ENCODE measurements around the gene DSN1.

GRCh38 chr20:36793294-36794115 lies 19.9 kb upstream of the DSN1 start:
- no peak for TF ChIP-seq POLR2AphosphoS5 (IDR thresholded peaks at IDR 0.05; ENCODE audit: low read depth)
- no peak for TF ChIP-seq JUNB (IDR thresholded peaks at IDR 0.05; ENCODE audit: unreplicated experiment)
- TF ChIP-seq CTCF (conservative IDR thresholded peaks at IDR 0.05; ENCODE audit: low read depth in 2 of 2) = no peak
- no peak for TF ChIP-seq EZH2 (IDR thresholded peaks at IDR 0.05; ENCODE audit: low read depth, unreplicated experiment)
- TF ChIP-seq ETS1 (IDR thresholded peaks at IDR 0.05) = no peak
